ENCODE measurements around the gene EDEM1. TPM values are rescaled to one million over a fixed set of nuclear protein-coding genes. Genes with fewer than 3 reads are reported as not detected.

EDEM1 gene
- total RNA-seq, 3 donors from 2014 or later (not counting 1 experiment from before 2014, with no cell fraction given), result 55.3 to 64.2 (median 59.9) TPM

- Histone ChIP-seq H3K27me3 (ENCODE audit: control insufficient read depth, insufficient read depth, low read length) (no peaks in the 10 kb centered on the region), H3K9me3 (ENCODE audit: control insufficient read depth, insufficient read depth, low read length) (no peaks in the 10 kb centered on the region), H3K36me3 (ENCODE audit: control insufficient read depth, insufficient read depth, low read length) (no peaks in the 10 kb centered on the region), H3K27ac (ENCODE audit: low read length) (peak overlapping the region; percentile 71), H3K4me3 (ENCODE audit: low read length) (peak overlapping the region; percentile 86), H3K4me1 (ENCODE audit: control insufficient read depth, insufficient read depth, low read length) (peaks cover 25% of the 10 kb centered on the region)
- Mint-ChIP-seq H3K27me3 (ENCODE audit: low read depth in 2 of 2) (no peaks in the 10 kb centered on the region), H3K36me3 (no peaks in the 10 kb centered on the region), H3K9me3 (no peaks in the 10 kb centered on the region), H3K4me1 (peaks cover 33 to 37% of the 10 kb centered on the region in 2 donors), H3K27ac (peak overlapping the region; percentile 91 to 93), H3K4me3 (peak overlapping the region; percentile 98)
- WGBS (ENCODE audit: insufficient coverage), result 5% methylated on average over 4 of the region's 8 CpGs
- TF ChIP-seq, protein P1, sequence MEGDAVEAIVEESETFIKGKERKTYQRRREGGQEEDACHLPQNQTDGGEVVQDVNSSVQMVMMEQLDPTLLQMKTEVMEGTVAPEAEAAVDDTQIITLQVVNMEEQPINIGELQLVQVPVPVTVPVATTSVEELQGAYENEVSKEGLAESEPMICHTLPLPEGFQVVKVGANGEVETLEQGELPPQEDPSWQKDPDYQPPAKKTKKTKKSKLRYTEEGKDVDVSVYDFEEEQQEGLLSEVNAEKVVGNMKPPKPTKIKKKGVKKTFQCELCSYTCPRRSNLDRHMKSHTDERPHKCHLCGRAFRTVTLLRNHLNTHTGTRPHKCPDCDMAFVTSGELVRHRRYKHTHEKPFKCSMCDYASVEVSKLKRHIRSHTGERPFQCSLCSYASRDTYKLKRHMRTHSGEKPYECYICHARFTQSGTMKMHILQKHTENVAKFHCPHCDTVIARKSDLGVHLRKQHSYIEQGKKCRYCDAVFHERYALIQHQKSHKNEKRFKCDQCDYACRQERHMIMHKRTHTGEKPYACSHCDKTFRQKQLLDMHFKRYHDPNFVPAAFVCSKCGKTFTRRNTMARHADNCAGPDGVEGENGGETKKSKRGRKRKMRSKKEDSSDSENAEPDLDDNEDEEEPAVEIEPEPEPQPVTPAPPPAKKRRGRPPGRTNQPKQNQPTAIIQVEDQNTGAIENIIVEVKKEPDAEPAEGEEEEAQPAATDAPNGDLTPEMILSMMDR (IDR thresholded peaks at IDR 0.05), result no peak
- intact Hi-C loops (cut with micrococcal nuclease), result loop anchor here (1.0 kb wide), 1 partner anchor 65 kb away; the partner anchor contains the start of gene ARL8B
- ATAC-seq, result no peak
- peak in 1 of 2 donors; percentile 55 for DNase-seq
Observed at GRCh38 chr3:5186858-5187155, 700 bp upstream of the EDEM1 start.

GRCh38 chr3:5187920-5188418 lies 462 bp downstream of the EDEM1 start:
- intact Hi-C loops (cut with micrococcal nuclease), result loop anchor here (1.0 kb wide), 1 partner anchor 66 kb away; the partner anchor contains the start of gene ARL8B
- peak overlapping the region; percentile 96 for H3K4me3 ChIP-seq (ENCODE audit: low read length)
- ATAC-seq (peak; percentile 27 to 49 (median 32)), DNase-seq (peak; percentile 67 to 72)
- H3K4me1 ChIP-seq (ENCODE audit: control insufficient read depth, insufficient read depth, low read length), result peaks cover 28% of the 10 kb centered on the region
- TF ChIP-seq, protein P1 (IDR thresholded peaks at IDR 0.05), result no peak
- H3K36me3 ChIP-seq (ENCODE audit: control insufficient read depth, insufficient read depth, low read length), result no peaks in the 10 kb centered on the region
- Mint-ChIP-seq H3K4me1 (peaks cover 45 to 49% of the 10 kb centered on the region in 2 donors), H3K36me3 (no peaks in the 10 kb centered on the region), H3K4me3 (peak overlapping the region; percentile 98), H3K9me3 (no peaks in the 10 kb centered on the region), H3K27ac (peak overlapping the region; percentile 91 to 93), H3K27me3 (ENCODE audit: low read depth in 2 of 2) (no peaks in the 10 kb centered on the region)
- no peaks in the 10 kb centered on the region for H3K9me3 ChIP-seq (ENCODE audit: control insufficient read depth, insufficient read depth, low read length)
- under 1% methylated on average over 66 of the region's 66 CpGs for WGBS (ENCODE audit: insufficient coverage)
- H3K27me3 ChIP-seq (ENCODE audit: control insufficient read depth, insufficient read depth, low read length), result no peaks in the 10 kb centered on the region
- H3K27ac ChIP-seq (ENCODE audit: low read length), result peak overlapping the region; percentile 96

DNA sequence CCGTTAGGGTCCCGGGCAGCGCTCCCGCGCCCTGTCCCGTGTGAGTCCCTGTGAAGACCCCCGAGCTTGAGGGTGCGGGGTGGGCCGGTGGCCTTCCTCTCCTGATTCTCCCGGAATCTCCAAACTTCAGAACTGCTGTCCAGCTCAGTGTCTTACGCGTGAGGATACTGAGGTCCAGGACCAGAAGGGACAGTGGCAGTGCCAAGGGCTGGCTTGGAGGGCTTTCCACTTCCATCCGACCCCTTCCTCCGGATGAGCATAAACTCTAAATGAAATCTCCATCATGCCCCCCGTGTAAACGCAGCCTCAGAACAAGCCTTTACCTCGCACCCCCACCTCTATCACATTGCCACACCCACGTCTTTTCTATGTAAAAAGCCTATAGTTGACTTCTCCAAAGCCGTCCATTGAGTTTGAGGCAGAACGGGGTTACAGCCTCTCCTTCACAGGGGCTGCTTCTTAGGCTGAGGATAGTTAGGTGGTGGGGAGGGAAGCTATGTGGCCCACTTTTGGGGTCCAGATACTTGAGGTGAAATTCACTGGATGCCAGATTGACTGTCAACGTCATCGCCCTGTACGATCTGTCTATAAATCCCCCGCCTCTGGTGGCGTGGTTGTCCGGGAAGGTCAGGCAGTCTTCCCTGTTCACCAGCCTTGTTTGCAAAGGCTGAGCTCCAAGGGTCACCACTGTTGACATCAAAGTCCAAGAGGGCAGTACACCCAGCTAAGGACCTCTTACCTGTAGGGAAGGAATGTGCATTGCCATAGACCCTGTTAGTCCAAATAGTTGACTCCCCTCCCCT lies 1.1 kb downstream of the EDEM1 start:
- Mint-ChIP-seq H3K4me1 (peaks cover 47 to 51% of the 10 kb centered on the region in 2 donors), H3K4me3 (peak overlapping the region; percentile 98), H3K27me3 (ENCODE audit: low read depth in 2 of 2) (no peaks in the 10 kb centered on the region), H3K27ac (peak overlapping the region; percentile 91 to 93), H3K36me3 (no peaks in the 10 kb centered on the region), H3K9me3 (no peaks in the 10 kb centered on the region)
- DNase-seq (peak in 1 of 2 donors; percentile 78), ATAC-seq (no peak)
- 7% methylated on average over 26 of the region's 26 CpGs for WGBS (ENCODE audit: insufficient coverage)
- peak overlapping the region; percentile 96 for H3K4me3 ChIP-seq (ENCODE audit: low read length)
- H3K4me1 ChIP-seq (ENCODE audit: control insufficient read depth, insufficient read depth, low read length), result peaks cover 30% of the 10 kb centered on the region
- H3K27me3 ChIP-seq (ENCODE audit: control insufficient read depth, insufficient read depth, low read length), result no peaks in the 10 kb centered on the region
- intact Hi-C loops (cut with micrococcal nuclease), result no loop called here
- H3K27ac ChIP-seq (ENCODE audit: low read length), result peak overlapping the region; percentile 96
- H3K9me3 ChIP-seq (ENCODE audit: control insufficient read depth, insufficient read depth, low read length), result no peaks in the 10 kb centered on the region
- TF ChIP-seq, protein P1 (IDR thresholded peaks at IDR 0.05), result no peak
- no peaks in the 10 kb centered on the region for H3K36me3 ChIP-seq (ENCODE audit: control insufficient read depth, insufficient read depth, low read length)
